Colon (tissue), 2 donors: ENCODE results near the gene ICAM3.

ENCODE experiments used
- FAIRE-seq: peaks from 2 replicates; lab custom pipeline; 2012; peaks lifted over from hg19 to GRCh38; lab: Jason Lieb, UNC
- donor health status: control.
- donor health status: control.

ICAM3 gene

DNA sequence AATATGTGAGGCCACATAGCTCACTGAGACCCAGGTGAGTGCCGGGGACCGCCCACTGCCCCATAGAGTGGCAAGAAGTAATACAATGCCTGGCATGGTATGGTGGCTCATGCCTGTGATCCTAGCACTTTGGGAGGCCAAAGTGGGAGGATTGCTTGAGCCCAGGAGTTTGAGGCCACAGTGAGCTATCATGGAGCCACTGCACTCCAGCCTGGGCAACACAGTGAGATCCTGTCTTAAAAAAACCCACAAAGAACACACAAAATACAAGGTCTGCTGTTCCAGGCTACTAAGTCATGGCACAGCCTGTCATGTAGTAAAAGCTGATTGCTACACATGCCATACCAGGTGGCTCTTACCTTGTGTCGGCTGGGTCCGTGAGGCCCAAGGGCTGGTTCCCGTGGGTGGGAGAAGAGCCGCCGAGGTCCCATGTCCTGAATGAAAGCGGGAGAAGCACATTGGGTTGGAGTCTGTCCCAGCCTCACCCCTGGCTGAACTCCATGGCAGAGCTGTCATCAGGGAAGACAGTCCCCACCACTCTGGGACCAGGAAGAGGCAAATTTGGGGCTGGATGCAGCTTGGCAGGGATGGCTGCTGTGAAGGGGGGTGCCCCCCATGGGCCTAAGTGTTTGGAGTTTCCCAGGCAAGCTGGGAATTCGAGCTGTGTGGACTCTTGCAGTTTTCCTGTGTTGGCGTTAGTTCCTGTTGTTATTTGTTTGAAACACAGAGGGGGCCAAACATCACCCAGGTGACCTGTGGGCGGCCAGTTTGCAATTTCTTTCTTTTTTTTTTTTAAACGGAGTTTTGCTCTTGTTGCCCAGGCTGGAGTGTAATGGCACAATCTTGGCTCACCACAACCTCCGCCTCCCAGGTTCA is 20.4 kb downstream of the ICAM3 start:
- no peak for FAIRE-seq

DNA sequence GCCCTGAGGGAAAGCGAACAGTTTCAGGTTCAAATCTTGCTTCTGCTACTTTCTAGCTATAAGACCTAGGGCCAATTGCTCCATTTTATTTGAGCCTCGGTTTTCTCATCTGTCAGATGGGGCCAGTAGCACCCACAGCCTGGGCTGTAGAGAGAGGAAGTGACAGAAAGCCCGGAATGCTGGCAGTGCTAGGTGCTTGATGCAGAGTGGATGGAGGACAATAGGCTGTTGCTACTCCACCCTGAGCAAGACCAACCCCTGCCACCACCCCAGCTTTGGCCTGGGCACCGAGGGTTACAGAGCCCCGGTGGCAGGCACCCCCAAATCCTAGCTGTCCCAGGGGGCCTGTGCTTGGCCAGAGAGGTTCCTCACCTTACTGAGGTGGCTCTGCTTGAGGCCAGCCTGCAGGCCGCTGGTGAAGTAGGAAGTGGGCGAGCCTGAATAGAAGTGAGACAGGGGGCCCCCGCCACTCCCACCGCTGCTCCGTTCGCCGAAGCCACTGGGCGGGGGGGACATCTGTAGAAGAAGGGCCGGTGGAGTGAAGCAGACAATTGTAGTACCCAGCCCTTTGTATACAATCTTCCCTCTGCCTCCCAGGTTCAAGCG is 21.5 kb downstream of the ICAM3 start:
- FAIRE-seq = no peak

DNA sequence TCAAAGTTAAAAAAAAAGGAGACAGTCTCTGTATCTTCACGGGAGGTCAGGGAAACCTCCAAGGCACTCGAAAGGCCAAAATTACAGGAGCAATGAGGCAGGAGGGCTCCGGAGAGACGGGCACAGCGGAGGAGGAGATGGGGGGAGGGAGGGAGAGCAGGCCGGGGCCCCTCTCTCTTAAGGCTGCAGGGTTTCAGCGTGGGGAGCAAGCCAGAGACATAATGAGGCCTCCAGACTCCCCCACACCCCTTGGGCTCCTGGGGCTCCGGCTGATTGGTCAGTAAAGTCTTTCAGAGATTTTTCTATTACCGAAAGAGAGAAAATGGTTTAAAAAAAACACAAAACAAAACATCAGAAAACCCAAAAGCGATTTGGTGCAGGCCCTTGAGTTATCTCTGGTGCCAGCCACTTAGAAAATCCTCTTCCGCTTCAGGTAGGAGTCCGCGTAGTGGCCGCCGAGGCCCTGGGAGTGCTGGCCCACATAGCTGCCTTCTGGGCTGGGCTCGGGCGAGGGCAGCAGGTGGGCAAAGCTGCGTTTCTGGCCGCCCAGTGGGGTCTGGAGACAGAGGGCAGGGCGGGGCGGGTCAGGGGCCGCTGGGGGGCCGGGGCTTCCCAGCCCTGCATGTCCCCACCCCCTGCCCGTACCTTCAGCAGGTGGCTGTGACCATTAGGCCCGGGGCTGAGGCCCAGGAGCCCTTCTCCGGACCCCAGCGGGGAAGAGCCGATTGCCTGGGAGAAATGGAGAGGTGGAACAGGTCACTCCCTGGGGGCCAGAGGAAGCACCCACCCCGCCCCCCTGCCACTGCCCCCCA is 22.2 kb downstream of the ICAM3 start:
- FAIRE-seq = no peak

DNA sequence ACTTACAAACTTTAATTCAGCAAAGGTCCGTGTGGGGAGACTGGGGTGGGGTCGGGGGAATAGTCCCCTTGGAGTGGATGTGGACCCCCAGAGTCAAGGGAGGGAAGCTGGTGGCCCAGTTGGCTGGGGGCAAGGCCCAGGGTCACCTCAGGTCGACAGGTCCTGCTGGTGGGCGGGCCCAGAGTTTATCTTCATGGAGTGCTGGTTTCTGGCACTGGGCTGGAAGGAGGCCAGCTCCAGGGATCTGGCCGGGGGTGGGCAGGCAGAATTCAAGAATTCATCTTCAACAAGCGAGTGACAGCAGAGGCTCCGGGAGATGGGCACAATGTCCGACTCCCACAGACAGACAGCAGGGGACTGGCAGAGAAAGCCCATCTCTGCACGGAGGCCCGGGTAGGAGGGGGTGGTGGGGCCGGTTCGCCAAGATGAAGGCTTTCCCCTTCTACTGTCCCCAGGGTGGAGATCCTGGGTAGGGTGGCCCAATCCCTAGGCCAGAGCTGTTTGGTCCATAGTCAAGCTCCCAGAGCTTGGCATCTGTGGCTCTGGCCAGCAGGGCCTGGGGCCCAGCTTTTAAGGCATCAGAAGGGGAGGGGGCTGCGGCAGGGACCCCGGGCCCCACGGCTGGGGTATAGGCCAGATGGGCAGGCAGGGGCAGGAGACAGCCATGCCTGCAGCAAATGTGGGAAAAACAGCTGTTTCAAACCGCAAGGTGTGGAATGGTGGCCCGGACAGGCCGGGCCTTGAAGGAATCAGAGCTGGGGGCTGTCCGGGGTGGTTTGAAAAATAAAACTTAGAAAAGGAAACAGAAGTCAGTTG is 23.0 kb downstream of the ICAM3 start:
- FAIRE-seq = no peak

DNA sequence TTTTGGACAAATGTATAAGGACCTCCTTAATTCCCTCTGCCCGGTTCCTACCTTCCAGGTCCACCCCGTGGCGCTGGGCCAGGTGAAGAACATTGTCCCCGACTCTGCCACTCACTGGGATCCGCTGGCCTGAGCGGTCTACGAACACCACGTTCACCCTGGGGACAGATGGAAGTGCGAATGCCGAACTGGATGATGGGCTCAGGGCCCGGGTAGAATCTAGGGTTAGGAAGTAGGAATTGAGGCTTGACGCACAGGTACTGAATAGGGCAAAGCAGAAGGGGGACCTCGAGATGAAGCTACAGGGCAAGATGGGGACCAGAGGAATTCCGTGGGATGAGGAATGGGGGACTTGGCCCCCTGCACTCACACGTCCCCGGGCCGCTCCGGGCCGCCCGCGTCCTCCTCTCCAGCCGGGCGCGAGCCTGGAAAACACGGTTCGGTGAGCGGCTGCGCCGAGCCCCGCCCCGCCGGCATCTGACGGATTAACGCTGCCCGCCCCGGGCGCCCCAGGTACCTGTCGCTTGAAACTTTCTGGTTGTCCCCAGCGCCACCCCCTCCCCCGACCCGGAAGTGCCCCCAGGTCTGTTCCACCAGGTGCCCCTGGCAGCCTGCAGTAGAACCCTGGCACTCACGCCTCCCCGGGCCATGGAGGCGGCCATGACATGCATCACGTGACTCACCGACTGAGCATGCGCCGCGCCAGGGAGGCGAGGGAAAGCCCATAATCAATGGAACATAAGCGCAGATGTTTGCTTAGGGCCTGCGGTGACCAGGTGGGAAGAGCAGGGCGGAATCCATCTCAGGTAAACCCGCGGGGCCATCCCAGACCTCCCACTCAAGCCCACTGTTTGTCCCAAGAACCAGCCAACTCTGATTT is 23.8 kb downstream of the ICAM3 start, which contains the start of gene FDX2:
Gene FDX2, minus strand, starts transcription at position 681 of the 880 bp plus-strand sequence. Its CDS starts 19 bp downstream, at position 662.
- no peak for FAIRE-seq

DNA sequence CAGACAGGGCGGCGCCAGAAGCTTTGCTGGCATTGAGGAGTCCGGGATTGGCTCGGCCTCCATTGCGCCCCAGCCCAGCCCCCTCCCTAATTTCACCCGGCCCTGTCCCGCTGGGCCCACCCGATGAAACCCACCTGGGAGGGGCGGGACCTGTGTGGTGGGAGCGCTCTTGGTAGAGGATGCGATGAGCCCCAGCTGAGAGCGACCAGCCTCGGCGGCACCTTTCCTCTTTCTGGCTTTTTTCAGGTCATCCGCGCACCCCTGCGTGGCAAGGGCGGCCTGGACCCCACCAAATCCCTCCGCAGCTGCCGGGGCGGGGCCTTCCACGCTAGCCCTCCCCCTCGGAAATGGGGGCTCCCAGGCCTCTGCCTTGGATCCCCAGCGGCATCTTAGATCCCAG is 30.0 kb downstream of the ICAM3 start, which contains the start of gene ZGLP1:
Gene ZGLP1, minus strand, starts transcription at position 393 of the 400 bp plus-strand sequence.
- no peak for FAIRE-seq

DNA sequence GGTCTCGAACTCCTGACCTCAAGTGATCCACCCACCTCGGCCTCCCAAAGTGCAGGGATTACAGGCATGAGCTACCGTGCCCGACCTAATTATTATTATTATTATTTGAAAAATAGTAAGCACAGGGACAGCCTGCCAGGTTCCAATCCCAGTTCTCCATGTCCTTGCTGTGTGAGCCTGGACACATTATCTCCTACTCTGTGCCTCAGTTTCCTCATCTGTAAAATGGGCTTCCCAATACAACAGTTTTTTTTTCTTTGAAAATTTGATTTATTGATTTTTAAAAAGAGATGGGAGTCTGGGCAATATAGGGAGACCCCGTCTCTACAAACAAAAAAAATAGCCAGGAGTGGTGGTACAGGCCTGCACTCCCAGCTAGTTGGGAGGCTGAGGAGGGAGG is 33.1 kb downstream of the ICAM3 start:
- no peak for FAIRE-seq

DNA sequence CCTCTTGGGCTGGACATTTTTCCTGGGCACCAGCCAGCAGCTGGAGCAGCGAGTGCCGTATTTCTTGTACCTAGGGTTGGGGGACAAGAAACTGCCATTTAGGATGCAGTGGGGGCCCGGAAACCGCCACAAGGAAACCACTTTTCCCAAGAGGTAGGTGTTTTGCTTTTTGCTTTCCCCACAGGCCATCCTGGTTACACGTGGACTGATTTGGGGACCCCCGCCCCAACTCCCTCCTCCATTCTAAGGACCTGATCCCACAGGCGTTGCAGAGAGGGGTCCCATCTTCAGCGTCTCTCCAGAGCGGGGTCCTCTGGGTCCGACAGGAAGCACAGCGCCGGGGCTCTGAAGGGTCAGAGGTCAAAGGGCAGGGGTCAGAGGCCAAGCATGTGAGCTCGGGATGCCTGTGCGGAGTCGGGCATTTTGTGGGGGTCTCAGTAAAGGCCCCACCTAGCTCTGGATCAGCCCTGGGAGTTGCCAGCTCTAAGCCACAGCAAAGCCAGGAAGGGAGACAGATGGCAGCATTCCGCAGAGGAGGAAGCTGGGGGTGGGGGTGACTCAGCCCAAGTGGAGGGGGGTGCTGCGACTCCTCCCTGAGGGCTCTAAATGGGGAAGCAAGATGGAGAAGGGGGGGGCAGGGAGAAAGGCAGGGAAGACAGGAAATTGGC is 34.2 kb downstream of the ICAM3 start:
- FAIRE-seq = no peak

DNA sequence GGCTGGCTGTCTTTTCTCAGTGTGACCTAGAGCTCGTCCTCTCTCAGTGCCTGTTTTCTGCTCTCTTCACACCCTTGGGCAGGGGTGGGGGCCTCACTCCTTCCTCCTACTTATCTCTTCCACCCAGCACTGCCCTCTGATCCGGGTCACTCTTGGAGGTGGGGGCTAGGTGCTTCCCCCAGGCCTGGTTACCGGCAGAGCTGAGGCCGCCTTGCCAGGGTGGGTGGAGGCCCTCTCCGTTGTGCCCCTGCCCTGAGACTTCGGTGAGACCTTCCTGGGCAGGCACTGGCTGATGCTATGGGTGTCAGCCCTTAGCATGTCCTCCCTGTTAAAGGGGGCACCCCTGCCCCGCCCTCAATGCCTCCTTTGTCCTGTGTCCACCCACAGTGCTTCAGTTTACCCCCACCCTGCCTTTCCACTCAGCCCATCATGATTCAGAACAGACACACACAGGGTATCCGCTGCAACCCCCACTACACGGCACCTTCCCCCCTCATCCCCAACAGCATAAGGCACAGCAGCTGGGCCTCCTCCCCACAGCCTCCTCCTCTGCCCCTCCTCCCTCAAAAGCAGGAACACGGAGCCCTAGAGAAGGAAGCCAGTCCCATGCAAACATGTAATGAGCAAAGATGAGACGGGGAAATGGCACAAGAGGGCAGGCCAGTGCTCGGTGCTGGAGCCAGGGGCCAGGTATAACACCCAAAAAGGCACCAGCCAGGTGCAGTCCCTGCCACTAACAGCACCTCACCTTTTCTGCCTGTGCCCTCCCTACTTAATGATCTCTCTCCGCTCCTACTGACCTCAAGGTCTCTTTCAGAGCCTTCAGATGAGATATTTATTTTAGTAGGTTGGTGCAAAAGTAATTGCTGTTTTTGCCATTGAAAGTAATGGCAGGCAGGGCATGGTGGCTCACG is 39.6 kb downstream of the ICAM3 start:
- FAIRE-seq = no peak

DNA sequence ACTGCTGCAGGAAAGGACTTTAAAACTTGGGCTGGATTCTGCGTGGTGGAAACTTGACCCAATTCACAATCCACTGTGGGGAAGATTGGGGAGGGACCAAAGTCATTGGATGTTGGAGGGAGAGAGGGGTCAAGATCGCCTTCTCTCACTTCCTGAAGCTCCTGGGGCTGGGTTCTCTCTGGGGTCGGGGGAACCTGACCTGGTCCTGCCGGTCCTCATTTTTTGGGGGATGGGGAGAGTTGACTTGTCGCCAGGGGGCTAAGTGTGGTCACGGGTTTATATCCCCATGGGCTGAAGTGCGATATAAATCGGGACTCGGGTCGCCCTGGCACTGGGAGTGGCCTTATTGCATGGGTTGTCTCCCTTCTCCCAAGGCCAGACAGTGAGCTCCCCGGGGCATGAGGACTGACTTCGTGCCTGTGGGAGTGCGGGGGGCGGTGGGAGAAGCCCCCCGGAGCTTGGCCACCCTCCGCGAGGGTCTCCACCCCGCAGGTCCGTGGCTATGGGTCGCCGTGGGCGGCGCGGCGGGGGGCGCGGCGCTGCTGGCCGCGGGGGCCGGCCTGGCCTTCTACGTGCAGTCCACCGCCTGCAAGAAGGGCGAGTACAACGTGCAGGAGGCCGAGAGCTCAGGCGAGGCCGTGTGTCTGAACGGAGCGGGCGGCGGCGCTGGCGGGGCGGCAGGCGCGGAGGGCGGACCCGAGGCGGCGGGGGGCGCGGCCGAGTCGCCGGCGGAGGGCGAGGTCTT is 43.4 kb downstream of the ICAM3 start:
- FAIRE-seq = no peak

DNA sequence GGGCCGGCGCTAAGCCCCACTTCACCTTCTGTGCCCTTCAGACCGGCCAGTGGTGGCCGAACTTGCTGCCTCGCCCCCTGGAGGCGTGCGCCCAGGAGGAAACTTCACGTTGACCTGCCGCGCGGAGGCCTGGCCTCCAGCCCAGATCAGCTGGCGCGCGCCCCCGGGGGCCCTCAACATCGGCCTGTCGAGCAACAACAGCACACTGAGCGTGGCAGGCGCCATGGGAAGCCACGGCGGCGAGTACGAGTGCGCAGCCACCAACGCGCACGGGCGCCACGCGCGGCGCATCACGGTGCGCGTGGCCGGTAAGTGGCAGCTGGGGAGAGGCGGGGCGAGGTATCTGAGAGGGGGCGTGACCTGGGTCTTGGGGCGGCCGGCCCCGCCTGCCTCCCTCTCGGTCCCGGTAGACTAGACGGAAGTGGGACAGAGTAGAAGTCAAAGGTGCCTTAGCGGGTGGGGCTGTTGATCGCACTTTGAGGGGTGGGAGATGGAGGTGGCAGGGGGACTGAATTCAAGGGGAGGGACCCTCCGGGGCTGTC is 44.0 kb downstream of the ICAM3 start:
- FAIRE-seq = no peak

DNA sequence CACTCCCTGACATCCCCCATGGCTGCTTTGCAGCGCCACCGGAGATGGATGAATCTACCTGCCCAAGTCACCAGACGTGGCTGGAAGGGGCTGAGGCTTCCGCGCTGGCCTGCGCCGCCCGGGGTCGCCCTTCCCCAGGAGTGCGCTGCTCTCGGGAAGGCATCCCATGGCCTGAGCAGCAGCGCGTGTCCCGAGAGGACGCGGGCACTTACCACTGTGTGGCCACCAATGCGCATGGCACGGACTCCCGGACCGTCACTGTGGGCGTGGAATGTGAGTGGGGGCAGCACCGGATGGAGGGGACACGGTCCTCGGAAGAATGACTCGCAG is 45.1 kb downstream of the ICAM3 start:
- no peak for FAIRE-seq

DNA sequence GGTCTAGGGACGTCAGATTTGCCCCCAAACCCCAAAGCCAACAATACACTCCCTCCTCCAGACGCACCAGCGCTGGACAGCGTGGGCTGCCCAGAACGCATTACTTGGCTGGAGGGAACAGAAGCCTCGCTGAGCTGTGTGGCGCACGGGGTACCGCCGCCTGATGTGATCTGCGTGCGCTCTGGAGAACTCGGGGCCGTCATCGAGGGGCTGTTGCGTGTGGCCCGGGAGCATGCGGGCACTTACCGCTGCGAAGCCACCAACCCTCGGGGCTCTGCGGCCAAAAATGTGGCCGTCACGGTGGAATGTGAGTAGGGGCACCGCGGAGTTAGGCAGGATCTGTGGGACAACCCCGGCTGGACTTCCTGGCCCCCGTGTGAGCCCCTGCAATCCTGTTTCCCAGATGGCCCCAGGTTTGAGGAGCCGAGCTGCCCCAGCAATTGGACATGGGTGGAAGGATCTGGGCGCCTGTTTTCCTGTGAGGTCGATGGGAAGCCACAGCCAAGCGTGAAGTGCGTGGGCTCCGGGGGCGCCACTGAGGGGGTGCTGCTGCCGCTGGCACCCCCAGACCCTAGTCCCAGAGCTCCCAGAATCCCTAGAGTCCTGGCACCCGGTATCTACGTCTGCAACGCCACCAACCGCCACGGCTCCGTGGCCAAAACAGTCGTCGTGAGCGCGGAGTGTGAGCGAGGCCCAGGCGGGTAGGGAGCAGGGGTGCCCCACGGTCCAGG is 45.6 kb downstream of the ICAM3 start:
- FAIRE-seq = no peak

DNA sequence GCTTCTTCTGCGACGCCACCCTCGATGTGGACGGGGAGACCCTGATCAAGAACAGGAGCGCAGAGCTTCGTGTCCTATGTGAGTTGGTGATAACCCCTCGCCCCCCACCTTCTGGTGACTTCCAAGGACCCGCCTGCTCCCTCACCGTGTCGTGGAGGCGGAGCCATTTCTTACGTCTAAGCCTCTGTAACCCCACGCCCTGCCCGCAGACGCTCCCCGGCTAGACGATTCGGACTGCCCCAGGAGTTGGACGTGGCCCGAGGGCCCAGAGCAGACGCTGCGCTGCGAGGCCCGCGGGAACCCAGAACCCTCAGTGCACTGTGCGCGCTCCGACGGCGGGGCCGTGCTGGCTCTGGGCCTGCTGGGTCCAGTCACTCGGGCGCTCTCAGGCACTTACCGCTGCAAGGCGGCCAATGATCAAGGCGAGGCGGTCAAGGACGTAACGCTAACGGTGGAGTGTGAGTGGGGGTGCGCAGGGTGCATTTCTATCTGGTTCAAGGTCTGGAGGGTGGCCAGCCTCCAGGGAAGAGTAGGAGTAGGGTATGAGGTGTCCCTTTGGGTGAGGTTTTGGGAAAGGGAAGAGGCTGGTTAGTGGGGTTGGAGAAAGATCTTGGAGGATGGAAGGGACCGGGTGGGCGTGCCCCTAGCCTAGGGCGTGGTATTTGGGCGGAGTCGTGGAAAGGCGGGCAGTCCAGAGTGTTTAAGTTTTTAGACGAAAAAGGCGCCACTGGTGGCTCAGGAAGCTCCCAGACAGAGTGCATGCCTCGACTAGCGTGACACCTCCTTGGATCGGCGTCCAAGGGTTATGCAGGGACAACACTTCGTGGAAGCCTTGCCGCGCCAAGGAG is 46.4 kb downstream of the ICAM3 start:
- no peak for FAIRE-seq

DNA sequence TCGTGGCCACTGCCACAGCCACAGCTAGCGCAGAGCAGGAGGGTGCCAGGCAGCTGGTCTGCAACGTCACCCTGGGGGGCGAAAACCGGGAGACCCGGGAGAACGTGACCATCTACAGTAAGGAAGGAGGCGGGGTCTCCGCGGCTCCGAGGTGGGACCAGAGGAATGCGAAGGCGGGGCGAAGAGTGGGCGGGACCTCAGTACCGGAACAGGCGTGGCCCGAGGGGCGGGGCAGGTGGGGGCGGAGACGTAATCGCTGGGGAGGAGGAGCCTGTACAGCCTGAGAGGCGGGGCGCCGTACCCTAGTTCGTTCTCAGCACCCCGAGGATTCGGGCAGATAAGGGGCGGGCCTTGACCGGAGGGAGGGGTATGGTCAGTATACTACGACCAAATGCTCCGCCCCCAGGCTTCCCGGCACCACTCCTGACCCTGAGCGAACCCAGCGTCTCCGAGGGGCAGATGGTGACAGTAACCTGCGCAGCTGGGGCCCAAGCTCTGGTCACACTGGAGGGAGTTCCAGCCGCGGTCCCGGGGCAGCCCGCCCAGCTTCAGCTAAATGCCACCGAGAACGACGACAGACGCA is 47.1 kb downstream of the ICAM3 start:
- no peak for FAIRE-seq

DNA sequence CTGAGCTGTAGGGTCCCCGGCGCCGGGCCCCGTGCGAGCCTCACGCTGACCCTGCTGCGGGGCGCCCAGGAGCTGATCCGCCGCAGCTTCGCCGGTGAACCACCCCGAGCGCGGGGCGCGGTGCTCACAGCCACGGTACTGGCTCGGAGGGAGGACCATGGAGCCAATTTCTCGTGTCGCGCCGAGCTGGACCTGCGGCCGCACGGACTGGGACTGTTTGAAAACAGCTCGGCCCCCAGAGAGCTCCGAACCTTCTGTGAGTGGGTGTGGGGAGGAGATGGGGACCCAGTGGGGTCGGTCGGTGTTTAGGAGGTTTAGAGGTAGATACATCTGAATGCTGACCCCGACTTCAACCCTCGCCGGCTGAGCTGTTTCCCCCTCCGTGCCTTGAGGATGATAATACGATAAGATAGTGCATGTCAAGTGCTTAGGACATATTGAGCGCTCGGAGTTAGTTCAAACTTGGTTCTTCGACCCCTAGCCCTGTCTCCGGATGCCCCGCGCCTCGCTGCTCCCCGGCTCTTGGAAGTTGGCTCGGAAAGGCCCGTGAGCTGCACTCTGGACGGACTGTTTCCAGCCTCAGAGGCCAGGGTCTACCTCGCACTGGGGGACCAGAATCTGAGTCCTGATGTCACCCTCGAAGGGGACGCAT is 47.7 kb downstream of the ICAM3 start:
- no peak for FAIRE-seq
